Measurements from ENCODE around the gene LCE2A.

The LCE2A gene

DNA sequence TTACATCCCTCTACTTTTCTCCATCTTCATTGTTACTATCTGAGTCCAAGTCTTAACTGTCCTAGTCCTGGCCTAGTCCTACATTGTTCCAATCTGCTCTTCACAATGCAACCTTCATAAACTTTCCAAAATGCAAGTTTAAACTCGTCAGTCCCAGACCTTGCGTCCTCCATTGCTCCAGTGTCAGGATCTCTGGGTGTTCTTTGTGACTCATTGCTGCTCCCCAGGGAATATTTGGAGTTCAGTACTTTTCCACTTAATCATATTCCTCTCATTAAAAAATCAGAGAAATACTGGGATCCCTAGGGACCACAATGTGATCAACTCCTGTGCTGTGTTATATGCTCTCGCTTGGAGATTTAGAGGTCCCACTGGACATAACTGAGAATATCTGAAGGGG lies 41.7 kb downstream of the LCE2A start:
- FAIRE-seq (no peak), DNase-seq (ENCODE audit: extremely low spot score, insufficient read length, low read depth) (no peak)

DNA sequence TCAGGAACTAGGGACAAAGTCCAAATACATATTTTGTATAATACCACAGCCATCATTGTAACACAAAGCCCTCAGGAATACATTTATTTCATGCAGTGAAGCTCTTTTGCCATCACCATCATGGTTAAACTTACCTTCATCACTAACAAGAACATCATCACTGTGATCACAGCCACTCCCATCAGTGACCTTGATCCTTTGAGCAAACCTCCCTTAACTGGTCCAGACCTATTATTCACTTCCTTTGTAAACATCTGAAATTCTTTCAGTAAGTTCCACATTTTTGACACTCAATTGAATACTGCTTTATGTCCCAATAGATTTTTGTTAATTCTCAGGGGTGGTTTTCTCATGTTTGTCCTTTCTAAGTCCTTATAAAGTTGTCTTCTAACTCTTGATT lies 43.5 kb downstream of the LCE2A start:
- FAIRE-seq: no peak
- no peak for DNase-seq (ENCODE audit: extremely low spot score, insufficient read length, low read depth)

DNA sequence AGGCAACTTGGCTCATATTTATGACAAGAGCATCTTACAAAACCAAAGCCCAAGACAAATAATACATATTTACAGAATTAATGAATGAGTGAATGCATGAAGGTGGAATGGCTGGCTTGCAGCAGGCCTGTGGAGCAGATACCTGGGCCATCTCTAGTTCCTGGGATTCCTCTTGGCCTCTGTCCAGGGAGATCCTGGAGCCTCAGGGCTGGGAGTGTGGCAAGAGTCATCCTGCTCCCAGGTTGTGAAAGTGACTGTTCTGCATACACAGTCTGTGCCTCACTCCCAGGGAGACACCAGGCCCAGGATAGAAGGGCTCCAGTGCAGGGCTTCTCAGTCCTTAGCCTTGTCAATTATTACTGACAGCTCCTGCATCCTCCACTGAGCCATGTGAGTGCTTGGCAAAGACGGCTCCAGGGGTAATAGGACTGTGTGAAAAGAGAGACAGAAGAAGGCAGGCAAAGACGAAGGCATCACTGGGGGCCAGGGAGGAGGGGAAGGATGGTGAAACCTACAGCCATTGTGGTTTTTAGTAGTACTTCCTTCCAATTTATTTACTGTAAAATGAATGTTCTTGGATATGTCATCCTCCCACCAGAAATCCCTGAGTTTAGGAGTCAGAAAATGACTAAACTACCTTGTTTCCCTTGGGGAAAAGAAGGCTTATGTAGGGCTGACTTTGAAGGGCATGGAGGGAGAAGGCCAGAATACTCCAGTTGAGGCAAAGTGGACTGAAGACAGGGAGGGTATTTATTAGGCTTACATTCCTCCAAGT lies 45.4 kb downstream of the LCE2A start:
- FAIRE-seq (no peak), DNase-seq (ENCODE audit: extremely low spot score, insufficient read length, low read depth) (no peak)

DNA sequence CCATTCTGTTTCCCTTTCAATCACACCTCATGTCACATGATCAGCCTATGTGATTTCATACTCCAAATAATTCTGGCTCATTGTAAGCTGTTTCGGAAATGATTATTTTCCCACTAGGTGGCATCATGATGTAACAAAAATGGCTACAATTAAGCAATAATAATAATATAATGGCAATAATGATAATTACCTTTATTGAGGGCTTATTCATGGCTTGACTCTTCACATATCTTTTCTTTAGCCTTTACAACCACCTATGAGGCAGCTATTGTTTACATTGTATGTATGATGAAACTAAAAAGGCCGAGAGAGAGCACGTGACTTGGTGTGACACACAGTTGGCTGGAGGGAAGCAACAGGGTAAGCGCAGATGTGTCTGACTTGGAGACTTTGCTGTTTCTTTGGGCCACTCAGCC lies 47.2 kb downstream of the LCE2A start:
- DNase-seq (ENCODE audit: extremely low spot score, insufficient read length, low read depth): no peak
- no peak for FAIRE-seq

DNA sequence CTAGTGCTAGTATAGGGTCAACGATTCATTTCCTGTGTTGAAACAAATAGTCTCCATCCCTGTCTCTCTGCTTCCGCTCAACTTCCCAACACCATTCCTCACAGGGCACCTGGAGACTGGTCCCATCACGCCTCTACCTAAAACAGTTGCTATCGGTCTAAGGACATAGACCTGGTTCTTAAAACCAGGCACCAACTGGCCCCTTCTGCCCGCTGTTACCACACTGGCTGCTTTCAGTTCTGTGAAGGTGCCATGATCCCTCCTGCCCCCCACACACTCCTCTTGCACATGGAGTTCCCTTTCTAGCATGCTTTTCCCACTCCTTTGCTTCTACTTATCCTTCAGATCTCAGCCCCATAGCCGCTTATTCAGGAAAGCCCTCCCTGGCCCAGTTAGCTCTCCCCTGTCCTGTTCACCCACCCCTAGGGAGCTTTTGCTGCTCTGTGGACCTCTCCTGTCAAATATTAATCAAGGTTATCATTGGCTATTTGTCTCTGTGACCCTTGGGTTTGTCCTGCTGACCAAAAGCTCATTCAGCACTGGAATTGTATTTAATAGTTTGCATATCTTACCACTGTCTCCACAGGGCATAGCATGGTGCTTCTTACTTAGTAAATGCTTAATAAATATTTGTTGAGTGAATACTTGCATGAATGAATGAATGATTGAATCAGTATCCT lies 47.8 kb downstream of the LCE2A start:
- DNase-seq (ENCODE audit: extremely low spot score, insufficient read length, low read depth) (no peak), FAIRE-seq (no peak)

DNA sequence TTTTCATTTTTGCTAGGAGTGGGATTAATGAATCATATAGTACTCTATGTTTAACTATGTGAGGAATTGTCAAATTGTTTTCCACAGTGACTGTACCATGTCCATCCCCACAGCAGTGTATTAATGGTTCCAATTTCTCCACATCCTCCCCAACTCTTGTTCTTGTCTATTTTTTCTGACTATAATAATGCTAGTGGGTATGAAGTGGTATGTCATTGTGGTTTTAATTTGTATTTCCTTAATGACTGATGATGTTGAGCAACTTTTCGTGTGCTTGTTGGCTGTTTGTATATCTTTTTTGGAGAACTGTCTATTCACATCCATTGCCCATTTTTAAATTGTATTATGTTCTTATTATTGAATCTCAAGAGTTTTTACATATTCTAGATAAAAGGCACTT lies 49.7 kb downstream of the LCE2A start:
- DNase-seq (ENCODE audit: extremely low spot score, insufficient read length, low read depth): no peak
- FAIRE-seq: no peak

Data from GM18507 (cell line).